ENCODE results near the gene USP2.
A peak's percentile ranks its signal among the peaks of the same experiment; 100 is the strongest.

The USP2 gene

GRCh38 chr11:119381181-119381988, at the start of gene USP2:
Gene USP2 (minus strand): TSS chr11:119381690. CDS start chr11:119373480, 8,210 bp downstream.
- DNase-seq = peak; percentile 85 to 90

GRCh38 chr11:119427279-119427678, 45.8 kb upstream of the USP2 start:
- DNase-seq = no peak

GRCh38 chr11:119426142-119426541, 44.7 kb upstream of the USP2 start:
- DNase-seq = no peak

- no peak for DNase-seq
Measured at GRCh38 chr11:119424775-119425174, 43.3 kb upstream of the USP2 start.

GRCh38 chr11:119424276-119424675, 42.8 kb upstream of the USP2 start:
- no peak for DNase-seq

GRCh38 chr11:119423509-119424254, 42.2 kb upstream of the USP2 start:
- DNase-seq = no peak

- DNase-seq = no peak
Measured at GRCh38 chr11:119422809-119423508, 41.5 kb upstream of the USP2 start, which contains the start of gene THY1. Gene THY1 (minus strand): TSS chr11:119423172. CDS start chr11:119420905, 2,267 bp downstream.

- no peak for DNase-seq
Measured at GRCh38 chr11:119421941-119422808, 40.7 kb upstream of the USP2 start.

- no peak for DNase-seq
Measured at GRCh38 chr11:119421351-119421750, 39.9 kb upstream of the USP2 start.

GRCh38 chr11:119420631-119421030, 39.1 kb upstream of the USP2 start:
- DNase-seq = no peak

- DNase-seq = no peak
Measured at GRCh38 chr11:119419834-119420492, 38.5 kb upstream of the USP2 start.

- DNase-seq = no peak
Measured at GRCh38 chr11:119419246-119419645, 37.8 kb upstream of the USP2 start.

- DNase-seq = no peak
Measured at GRCh38 chr11:119418759-119419158, 37.3 kb upstream of the USP2 start.

- no peak for DNase-seq
Measured at GRCh38 chr11:119417726-119418540, 36.4 kb upstream of the USP2 start.

- no peak for DNase-seq
Measured at GRCh38 chr11:119416606-119417580, 35.4 kb upstream of the USP2 start.

GRCh38 chr11:119415966-119416365, 34.5 kb upstream of the USP2 start:
- DNase-seq = no peak

- no peak for DNase-seq
Measured at GRCh38 chr11:119415517-119415916, 34.0 kb upstream of the USP2 start.

GRCh38 chr11:119414734-119415133, 33.2 kb upstream of the USP2 start:
- no peak for DNase-seq

- no peak for DNase-seq
Measured at GRCh38 chr11:119414321-119414720, 32.8 kb upstream of the USP2 start.

- DNase-seq = no peak
Measured at GRCh38 chr11:119412072-119412471, 30.6 kb upstream of the USP2 start.
